GM23248 (cell line): Measurements from ENCODE around the gene NEB. TPM values are rescaled to one million over a fixed set of nuclear protein-coding genes. Genes with fewer than 3 reads are reported as not detected.
A peak's percentile ranks its signal among the peaks of the same experiment; 100 is the strongest.

Experiments
- DNase-seq: peaks from one replicate; pipeline ENCODE4 v3.0.0-alpha.2; 2015
- H2AFZ ChIP-seq: fragments of 200-600 bp; sonication (generic); 2 replicates; pipeline ENCODE4 v1.6.1; 2016; ENCODE audit warnings: antibody characterized with exemption
- H3F3A ChIP-seq: fragments of 200-600 bp; sonication (generic); 2 replicates; pipeline ENCODE4 v1.6.1; 2016; ENCODE audit warnings: mild to moderate bottlenecking, antibody characterized with exemption, mixed run types; ENCODE audit not compliant: insufficient read depth
- H3K27ac ChIP-seq: fragments of 200-600 bp; sonication (generic); 2 replicates; pipeline ENCODE4 v1.5.1; 2016; ENCODE audit warnings: mild to moderate bottlenecking
- H3K27me3 ChIP-seq: fragments of 200-600 bp; sonication (generic); replicated peaks from 2 replicates; pipeline ENCODE4 v1.6.1; 2016; ENCODE audit warnings: mild to moderate bottlenecking; ENCODE audit not compliant: insufficient read depth
- H3K36me3 ChIP-seq: fragments of 200-600 bp; sonication (generic); 2 replicates; pipeline ENCODE4 v1.6.1; 2016; ENCODE audit warnings: low read depth, mild to moderate bottlenecking
- H3K4me1 ChIP-seq: fragments of 200-600 bp; sonication (generic); 2 replicates; pipeline ENCODE4 v1.6.1; 2016; ENCODE audit warnings: mild to moderate bottlenecking; ENCODE audit not compliant: insufficient read depth
- H3K4me2 ChIP-seq: fragments of 200-600 bp; sonication (generic); one replicate; pipeline ENCODE4 v1.6.1; 2016; ENCODE audit warnings: mild to moderate bottlenecking; ENCODE audit not compliant: unreplicated experiment
- H3K4me3 ChIP-seq: fragments of 200-600 bp; sonication (generic); 2 replicates; pipeline ENCODE4 v1.5.1; 2016; ENCODE audit warnings: mild to moderate bottlenecking
- H3K79me2 ChIP-seq: fragments of 200-600 bp; sonication (generic); 2 replicates; pipeline ENCODE4 v1.6.1; 2016; ENCODE audit warnings: mild to moderate bottlenecking; ENCODE audit not compliant: insufficient read depth
- H3K9ac ChIP-seq: fragments of 200-600 bp; sonication (generic); 2 replicates; pipeline ENCODE4 v1.6.1; 2016; ENCODE audit warnings: mild to moderate bottlenecking
- H3K9me2 ChIP-seq: fragments of 200-600 bp; sonication (generic); 2 replicates; pipeline ENCODE4 v1.6.1; 2016; ENCODE audit warnings: mixed run types, mild to moderate bottlenecking, moderate library complexity; ENCODE audit not compliant: insufficient read depth
- H3K9me3 ChIP-seq: fragments of 200-600 bp; sonication (generic); one replicate; pipeline ENCODE4 v1.6.1; 2017; ENCODE audit warnings: low read depth
- H4K20me1 ChIP-seq: fragments of 200-600 bp; sonication (generic); 2 replicates; pipeline ENCODE4 v1.6.0; 2016; ENCODE audit not compliant: insufficient read depth
- EZH2 ChIP-seq: fragments of 200-600 bp; sonication (generic); IDR thresholded peaks from 2 replicates; pipeline ENCODE4 v1.6.1; 2018; ENCODE audit warnings: antibody characterized with exemption, mild to moderate bottlenecking; ENCODE audit not compliant: insufficient read depth, poor library complexity, severe bottlenecking
- EZH2phosphoT487 ChIP-seq: fragments of 200-600 bp; sonication (generic); IDR thresholded peaks from 2 replicates; pipeline ENCODE4 v1.6.1; 2018; ENCODE audit warnings: antibody characterized with exemption, moderate library complexity, mild to moderate bottlenecking, low read depth; ENCODE audit not compliant: insufficient read depth
- WGBS, 2 experiments: methylation state at CpG; one replicate each; pipeline ENCODE4 v1.1.6; 2015 to 2017; ENCODE audit warnings: low lambda C conversion rate in 2 of 2, low coverage in 1 of 2; ENCODE audit errors: missing lambda C conversion rate in 2 of 2; 5-methylcytosine and 5-hydroxymethylcytosine counted together
- in situ Hi-C: fragments of 300-500 bp; cut with MboI; formaldehyde crosslinking; loops from 2 replicates; pipeline ENCODE4 v1.15.0; 2020
- polyA plus RNA-seq: library from polyadenylated mRNA; unstranded; fragments of >200 nt; fragmentation: Nextera tagmentation; extraction: Ambion mirVana; gene quantifications from 2 replicates; pipeline ENCODE4 v1.2.1, GENCODE V29; 2016
- total RNA-seq: library from RNA; depleted of rRNA; stranded (reverse); fragments of >200 nt; shearing (Covaris generic); gene quantifications from 2 replicates; pipeline ENCODE4 v1.2.3, GENCODE V29; 2014

Gene NEB
- total and polyA plus RNA-seq, 2 experiments from 2014 or later = 0.11 to 1.5 TPM

DNA sequence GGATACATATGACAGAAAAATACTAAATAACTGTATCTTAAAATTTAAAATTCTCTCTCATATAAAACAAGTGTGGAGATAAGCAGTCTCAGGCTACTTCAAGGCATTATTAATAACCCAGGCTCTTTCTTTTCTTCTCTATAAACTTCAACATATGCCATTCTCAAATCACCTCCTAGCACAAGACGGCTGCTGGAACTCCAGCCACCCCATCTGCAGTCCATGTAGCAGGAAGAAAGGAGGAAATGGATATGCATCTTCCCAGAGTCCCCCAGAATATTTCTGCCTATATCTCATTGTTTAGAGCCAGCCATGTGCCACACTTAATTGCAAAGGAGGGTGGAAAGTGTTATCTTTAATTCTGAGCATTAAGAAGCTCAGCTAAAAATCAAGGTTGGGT, 35.3 kb upstream of the NEB start:
- no peak for DNase-seq
- peaks cover 32% of the 10 kb centered on the region for H3K4me1 ChIP-seq
- WGBS, 2 experiments = 100% methylated on average over 1 of the region's 1 CpG
- H4K20me1 ChIP-seq = no peaks in the 10 kb centered on the region
- no peak overlapping the region for H3K4me2 ChIP-seq
- H3K9me3 ChIP-seq = no peaks in the 10 kb centered on the region
- H3K9me2 ChIP-seq = no peaks in the 10 kb centered on the region
- TF ChIP-seq EZH2 (no peak), EZH2phosphoT487 (no peak)
- peaks cover 10% of the 10 kb centered on the region for H3F3A ChIP-seq
- no peak overlapping the region for H2AFZ ChIP-seq
- H3K4me3 ChIP-seq = no peak overlapping the region
- no peak overlapping the region for H3K27ac ChIP-seq
- no peak overlapping the region for H3K9ac ChIP-seq
- no peaks in the 10 kb centered on the region for H3K36me3 ChIP-seq
- in situ Hi-C loops = no loop called here
- H3K79me2 ChIP-seq = no peaks in the 10 kb centered on the region
- no peaks in the 10 kb centered on the region for H3K27me3 ChIP-seq

DNA sequence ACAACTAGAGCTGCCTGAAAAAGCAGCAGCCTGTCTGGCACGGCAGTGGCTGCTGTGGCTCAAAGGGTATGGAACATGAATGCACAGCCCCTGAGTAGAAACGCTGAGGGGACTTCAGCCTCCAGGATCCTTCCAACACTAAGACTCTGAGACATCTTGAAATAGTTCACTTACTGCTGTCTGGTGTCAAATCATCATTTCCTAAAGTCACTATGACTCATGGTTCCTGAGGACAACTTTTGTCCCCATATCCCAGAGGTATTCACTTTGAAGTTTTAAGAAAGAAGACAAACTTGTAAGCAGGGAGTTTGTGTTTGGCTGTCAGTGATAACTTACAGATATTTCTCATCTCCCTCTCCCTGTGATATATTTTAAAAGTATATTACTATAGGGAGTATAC, 33.3 kb upstream of the NEB start:
- Histone ChIP-seq H3K9me2 (no peaks in the 10 kb centered on the region), H3K27me3 (no peaks in the 10 kb centered on the region), H3K9ac (no peak overlapping the region), H3K79me2 (no peaks in the 10 kb centered on the region), H2AFZ (no peak overlapping the region), H3K4me3 (no peak overlapping the region), H3K9me3 (no peaks in the 10 kb centered on the region), H4K20me1 (no peaks in the 10 kb centered on the region), H3K4me2 (no peak overlapping the region), H3K27ac (no peak overlapping the region), H3F3A (peaks cover 7% of the 10 kb centered on the region; the same call in 1 of the 2 replicates), H3K36me3 (no peaks in the 10 kb centered on the region), H3K4me1 (peaks cover 18% of the 10 kb centered on the region)
- in situ Hi-C loops = no loop called here
- WGBS, 2 experiments = 94 to 97% methylated on average over 2 of the region's 2 CpGs
- TF ChIP-seq EZH2phosphoT487 = no peak
- no peak for TF ChIP-seq EZH2
- peak; percentile 37 for DNase-seq

DNA sequence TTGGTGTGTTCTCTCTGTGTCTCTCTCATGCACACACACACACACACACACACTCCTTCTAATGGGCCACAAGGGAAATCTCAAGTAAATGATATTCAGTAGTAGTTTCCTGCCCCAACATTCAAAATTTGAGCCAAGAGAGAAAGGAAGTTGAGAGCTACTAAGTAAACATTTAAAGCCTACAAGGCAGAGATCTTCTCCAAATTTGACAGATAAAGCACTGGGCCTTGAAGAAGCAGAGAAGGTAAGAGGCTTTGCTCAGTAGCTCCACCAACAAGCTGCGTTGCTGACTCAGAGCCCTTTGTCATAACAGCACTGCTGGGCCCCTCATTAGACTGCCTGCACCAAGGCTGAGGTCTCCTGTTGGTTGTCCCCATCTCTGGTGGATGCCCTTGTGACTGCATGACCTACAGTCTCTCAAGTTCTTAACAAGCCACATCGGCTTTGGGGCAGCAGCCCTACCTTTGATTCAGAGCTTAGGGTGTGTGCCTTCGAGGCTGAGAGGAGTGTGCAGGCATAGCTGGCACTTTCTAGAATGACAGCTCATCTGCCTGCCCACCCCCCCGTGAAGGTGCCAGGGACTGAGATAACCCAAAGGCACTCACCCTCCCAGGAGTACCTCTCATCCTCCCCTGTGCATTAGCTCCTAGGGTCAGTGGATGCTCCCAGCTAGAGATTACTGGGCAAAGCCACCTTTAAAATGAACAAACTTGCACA, 32.3 kb upstream of the NEB start:
- 96% methylated on average over 3 to 4 of the region's 4 CpGs for WGBS, 2 experiments
- Histone ChIP-seq H3K27me3 (no peaks in the 10 kb centered on the region), H3K4me1 (peaks cover 8% of the 10 kb centered on the region), H3K9me3 (no peaks in the 10 kb centered on the region), H4K20me1 (no peaks in the 10 kb centered on the region), H2AFZ (no peak overlapping the region), H3K27ac (no peak overlapping the region), H3K4me3 (no peak overlapping the region), H3K4me2 (no peak overlapping the region), H3K9me2 (no peaks in the 10 kb centered on the region), H3K9ac (no peak overlapping the region), H3F3A (0 out of 2 replicates have a peak, but pooled peaks cover 4% of the 10 kb centered on the region), H3K36me3 (no peaks in the 10 kb centered on the region), H3K79me2 (no peaks in the 10 kb centered on the region)
- TF ChIP-seq EZH2 (no peak), EZH2phosphoT487 (no peak)
- DNase-seq = no peak
- in situ Hi-C loops = no loop called here

DNA sequence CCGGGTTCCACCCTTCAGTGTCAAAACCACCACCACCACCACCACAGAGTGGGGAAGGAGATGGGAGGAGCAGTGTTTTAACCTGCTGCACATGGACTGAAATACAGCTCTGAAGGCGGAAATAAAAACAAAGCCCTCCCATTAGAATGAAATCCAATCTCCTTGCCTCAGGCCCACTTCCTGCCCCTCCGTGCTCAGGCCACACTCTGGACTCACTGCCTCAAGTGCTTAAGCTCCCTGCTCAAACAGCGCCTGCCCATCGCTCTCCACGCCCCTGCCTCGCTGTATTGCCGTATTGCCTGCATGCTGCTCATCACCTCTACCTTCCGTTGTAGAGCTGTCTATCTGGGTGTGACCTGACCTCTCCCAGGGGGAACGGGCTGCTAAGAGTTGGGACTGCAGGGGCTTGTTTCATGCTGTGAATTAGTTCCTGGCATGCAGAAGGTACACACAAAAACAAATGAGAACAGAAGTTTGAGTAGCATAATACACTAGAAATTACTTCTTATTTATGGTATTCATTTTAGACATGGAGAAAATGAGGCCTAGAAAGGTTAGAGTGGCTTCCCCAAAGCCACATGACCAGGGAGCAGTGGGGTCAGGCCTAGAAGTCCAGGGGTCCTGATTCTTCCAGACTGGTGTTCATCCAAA, 31.6 kb upstream of the NEB start:
- H3K36me3 ChIP-seq = no peaks in the 10 kb centered on the region
- no peak for DNase-seq
- no peak overlapping the region for H3K27ac ChIP-seq
- no peaks in the 10 kb centered on the region for H3K9me2 ChIP-seq
- H4K20me1 ChIP-seq = no peaks in the 10 kb centered on the region
- 86 to 89% methylated on average over 10 of the region's 10 CpGs for WGBS, 2 experiments
- no peak overlapping the region for H3K9ac ChIP-seq
- H3K27me3 ChIP-seq = no peaks in the 10 kb centered on the region
- H3K4me1 ChIP-seq = 0 out of 2 replicates have a peak, but pooled peaks cover 5% of the 10 kb centered on the region
- no peaks in the 10 kb centered on the region for H3F3A ChIP-seq
- H3K79me2 ChIP-seq = no peaks in the 10 kb centered on the region
- no peak overlapping the region for H3K4me3 ChIP-seq
- no peak overlapping the region for H2AFZ ChIP-seq
- H3K4me2 ChIP-seq = no peak overlapping the region
- no peak for TF ChIP-seq EZH2
- no peak for TF ChIP-seq EZH2phosphoT487
- H3K9me3 ChIP-seq = no peaks in the 10 kb centered on the region
- in situ Hi-C loops = no loop called here
